SK-N-SH treated with all-trans-retinoic acid at 6 μM for 48 hours (cell line): ENCODE measurements around the gene IL36A.

Experiments used
- ATAC-seq: fragments of 200-7000 bp; cut with Tn5 transposase; 3 replicates; pipeline ENCODE4 v1.9.1; 2020; ENCODE audit warnings: mild to moderate bottlenecking, moderate library complexity
- ARNTL ChIP-seq: fragments of 450-650 bp; formaldehyde crosslinking; IDR thresholded peaks from 2 replicates; pipeline ENCODE4 v1.5.0; 2020; ENCODE audit warnings: low read depth, mild to moderate bottlenecking, moderate library complexity, borderline replicate concordance
- BACH2 ChIP-seq: fragments of 250-450 bp; sonication (Bioruptor Pico); IDR thresholded peaks from 2 replicates; pipeline ENCODE4 v1.9.0; 2021; ENCODE audit warnings: mild to moderate bottlenecking, borderline replicate concordance
- CREB5 ChIP-seq: fragments of 250-450 bp; sonication (Bioruptor Pico); IDR thresholded peaks from 2 replicates; pipeline ENCODE4 v1.5.1; 2020; ENCODE audit warnings: low read depth, mild to moderate bottlenecking, moderate library complexity
- CSDC2 ChIP-seq: fragments of 250-450 bp; sonication (Bioruptor Pico); IDR thresholded peaks from 2 replicates; pipeline ENCODE4 v1.5.0; 2020; ENCODE audit warnings: mild to moderate bottlenecking, moderate library complexity
- CSRNP3 ChIP-seq: fragments of 250-450 bp; sonication (Bioruptor Pico); IDR thresholded peaks from 2 replicates; pipeline ENCODE4 v1.5.1; 2021; ENCODE audit warnings: mild to moderate bottlenecking, moderate library complexity
- ESRRG ChIP-seq: fragments of 250-450 bp; sonication (Bioruptor Pico); IDR thresholded peaks from 2 replicates; pipeline ENCODE4 v1.6.1; 2021; ENCODE audit warnings: mild to moderate bottlenecking
- GLIS3 ChIP-seq: fragments of 250-450 bp; sonication (Bioruptor Pico); IDR thresholded peaks from 2 replicates; pipeline ENCODE4 v1.5.0; 2020; ENCODE audit warnings: mild to moderate bottlenecking, moderate library complexity
- ISL1 ChIP-seq: fragments of 250-450 bp; sonication (Bioruptor Pico); IDR thresholded peaks from 2 replicates; pipeline ENCODE4 v2.1.2; 2022; ENCODE audit warnings: mild to moderate bottlenecking, moderate library complexity
- OSR1 ChIP-seq: fragments of 250-450 bp; sonication (Bioruptor Pico); IDR thresholded peaks from 2 replicates; pipeline ENCODE4 v1.8.0; 2022; ENCODE audit warnings: moderate library complexity, mild to moderate bottlenecking, inconsistent platforms
- POU6F1 ChIP-seq: fragments of 250-450 bp; sonication (Bioruptor Pico); IDR thresholded peaks from 2 replicates; pipeline ENCODE4 v1.8.0; 2021; ENCODE audit warnings: low read depth, mild to moderate bottlenecking, moderate library complexity, borderline replicate concordance
- PPARA ChIP-seq: fragments of 250-450 bp; sonication (Bioruptor Pico); IDR thresholded peaks from 2 replicates; pipeline ENCODE4 v1.5.0; 2020; ENCODE audit warnings: mild to moderate bottlenecking, borderline replicate concordance
- RARB ChIP-seq: fragments of 250-450 bp; sonication (Bioruptor Pico); IDR thresholded peaks from 2 replicates; pipeline ENCODE4 v1.8.0; 2021; ENCODE audit warnings: mild to moderate bottlenecking, moderate library complexity
- TCF4 ChIP-seq: fragments of 250-450 bp; sonication (Bioruptor Pico); IDR thresholded peaks from 2 replicates; pipeline ENCODE4 v1.8.0; 2021; ENCODE audit warnings: mild to moderate bottlenecking, moderate library complexity, borderline replicate concordance
- TOX ChIP-seq: fragments of 250-450 bp; sonication (Bioruptor Pico); IDR thresholded peaks from 2 replicates; pipeline ENCODE4 v1.8.0; 2021; ENCODE audit warnings: mild to moderate bottlenecking, moderate library complexity, borderline replicate concordance
- TSHZ2 ChIP-seq: fragments of 250-450 bp; sonication (Bioruptor Pico); IDR thresholded peaks from 2 replicates; pipeline ENCODE4 v1.5.0; 2020; ENCODE audit warnings: mild to moderate bottlenecking, moderate library complexity
- ZC3H10 ChIP-seq: fragments of 250-450 bp; sonication (Bioruptor Pico); IDR thresholded peaks from 2 replicates; pipeline ENCODE4 v1.5.1; 2021; ENCODE audit warnings: mild to moderate bottlenecking, moderate library complexity
- ZFP3 ChIP-seq: fragments of 250-450 bp; sonication (Bioruptor Pico); IDR thresholded peaks from 2 replicates; pipeline ENCODE4 v1.5.0; 2020; ENCODE audit warnings: mild to moderate bottlenecking, moderate library complexity
- ZFP30 ChIP-seq: fragments of 450-650 bp; formaldehyde crosslinking; IDR thresholded peaks from 2 replicates; pipeline ENCODE4 v1.5.0; 2022; ENCODE audit warnings: mild to moderate bottlenecking, moderate library complexity
- ZNF565 ChIP-seq: fragments of 450-650 bp; formaldehyde crosslinking; conservative IDR thresholded peaks from 2 replicates; pipeline ENCODE4 v1.5.0; 2020; ENCODE audit warnings: low read depth, mild to moderate bottlenecking, moderate library complexity
- ZNF70 ChIP-seq: fragments of 450-650 bp; formaldehyde crosslinking; IDR thresholded peaks from 2 replicates; pipeline ENCODE4 v1.5.0; 2020; ENCODE audit warnings: mild to moderate bottlenecking, moderate library complexity
- ZNF8 ChIP-seq: fragments of 450-650 bp; formaldehyde crosslinking; IDR thresholded peaks from 2 replicates; pipeline ENCODE4 v1.5.0; 2020; ENCODE audit warnings: mild to moderate bottlenecking, moderate library complexity

Gene IL36A

GRCh38 chr2:113002677-113003076, 2.6 kb upstream of the IL36A start:
- no peak for ATAC-seq
- TF ChIP-seq OSR1 (CRISPR knock-in tag) (no peak), BACH2 (CRISPR knock-in tag) (no peak), ESRRG (CRISPR knock-in tag) (no peak), ZNF565 (no peak), ZNF8 (no peak), CSDC2 (no peak), GLIS3 (CRISPR knock-in tag) (no peak), TOX (CRISPR knock-in tag) (no peak), TSHZ2 (CRISPR knock-in tag) (no peak), POU6F1 (CRISPR knock-in tag) (no peak), ZNF70 (no peak), CSRNP3 (no peak), ARNTL (CRISPR knock-in tag) (no peak), ZFP3 (CRISPR knock-in tag) (no peak), ISL1 (CRISPR knock-in tag) (no peak), ZC3H10 (CRISPR knock-in tag) (no peak), TCF4 (CRISPR knock-in tag) (no peak), RARB (CRISPR knock-in tag) (no peak), ZFP30 (CRISPR knock-in tag) (no peak)

GRCh38 chr2:113007250-113007649, 2.0 kb downstream of the IL36A start:
- ATAC-seq = no peak
- TF ChIP-seq CSRNP3 (no peak), TCF4 (CRISPR knock-in tag) (no peak), ZNF70 (no peak), OSR1 (CRISPR knock-in tag) (no peak), ISL1 (CRISPR knock-in tag) (no peak), GLIS3 (CRISPR knock-in tag) (no peak), CSDC2 (no peak), RARB (CRISPR knock-in tag) (no peak), ESRRG (CRISPR knock-in tag) (no peak), ZFP3 (CRISPR knock-in tag) (no peak), ZFP30 (CRISPR knock-in tag) (no peak)

GRCh38 chr2:113009622-113010021, 4.4 kb downstream of the IL36A start:
- ATAC-seq = no peak
- TF ChIP-seq ZNF565 = no peak
- TF ChIP-seq BACH2 (CRISPR knock-in tag) = no peak
- TF ChIP-seq GLIS3 (CRISPR knock-in tag) = no peak
- TF ChIP-seq PPARA = no peak
- no peak for TF ChIP-seq CSDC2
- TF ChIP-seq ZC3H10 (CRISPR knock-in tag) = no peak
- no peak for TF ChIP-seq ISL1 (CRISPR knock-in tag)
- no peak for TF ChIP-seq ZNF8
- no peak for TF ChIP-seq CREB5
- TF ChIP-seq ARNTL (CRISPR knock-in tag) = no peak
- no peak for TF ChIP-seq ESRRG (CRISPR knock-in tag)
- TF ChIP-seq, all 23 proteins: peak for 0
